NCI-H446 (cell line): ENCODE measurements around the gene DYNLT2.
"Not testable (repeated sequence)": the region's sequence is repeated elsewhere in the genome, so short reads cannot be mapped to it uniquely, and the experiment has no call there.

Experiments
- DNase-seq, 2 experiments: peaks; one replicate each; lab custom pipeline; 2025; lab: John Stamatoyannopoulos, UW

The DYNLT2 gene

GRCh38 chr6:169701311-169701953, 49.9 kb downstream of the DYNLT2 start:
- no peak for DNase-seq

- no peak for DNase-seq
Observed at GRCh38 chr6:169700296-169700695, 51.1 kb downstream of the DYNLT2 start.

GRCh38 chr6:169697115-169697514, 54.3 kb downstream of the DYNLT2 start:
- not testable (repeated sequence) for DNase-seq

GRCh38 chr6:169695131-169695530, 56.2 kb downstream of the DYNLT2 start:
- no peak for DNase-seq

GRCh38 chr6:169692516-169692915, 58.9 kb downstream of the DYNLT2 start:
- no peak for DNase-seq

- no peak for DNase-seq
Observed at GRCh38 chr6:169691260-169691659, 60.1 kb downstream of the DYNLT2 start.
